ENCODE data around the gene CELF2.

GRCh38 chr10:11303361-11304170 is 285.9 kb downstream of the CELF2 start:
- no peak for TF ChIP-seq EZH2 (IDR thresholded peaks at IDR 0.05; ENCODE audit: borderline replicate concordance, insufficient read depth, low read length, poor library complexity, severe bottlenecking)
- TF ChIP-seq, protein P1, sequence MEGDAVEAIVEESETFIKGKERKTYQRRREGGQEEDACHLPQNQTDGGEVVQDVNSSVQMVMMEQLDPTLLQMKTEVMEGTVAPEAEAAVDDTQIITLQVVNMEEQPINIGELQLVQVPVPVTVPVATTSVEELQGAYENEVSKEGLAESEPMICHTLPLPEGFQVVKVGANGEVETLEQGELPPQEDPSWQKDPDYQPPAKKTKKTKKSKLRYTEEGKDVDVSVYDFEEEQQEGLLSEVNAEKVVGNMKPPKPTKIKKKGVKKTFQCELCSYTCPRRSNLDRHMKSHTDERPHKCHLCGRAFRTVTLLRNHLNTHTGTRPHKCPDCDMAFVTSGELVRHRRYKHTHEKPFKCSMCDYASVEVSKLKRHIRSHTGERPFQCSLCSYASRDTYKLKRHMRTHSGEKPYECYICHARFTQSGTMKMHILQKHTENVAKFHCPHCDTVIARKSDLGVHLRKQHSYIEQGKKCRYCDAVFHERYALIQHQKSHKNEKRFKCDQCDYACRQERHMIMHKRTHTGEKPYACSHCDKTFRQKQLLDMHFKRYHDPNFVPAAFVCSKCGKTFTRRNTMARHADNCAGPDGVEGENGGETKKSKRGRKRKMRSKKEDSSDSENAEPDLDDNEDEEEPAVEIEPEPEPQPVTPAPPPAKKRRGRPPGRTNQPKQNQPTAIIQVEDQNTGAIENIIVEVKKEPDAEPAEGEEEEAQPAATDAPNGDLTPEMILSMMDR (IDR thresholded peaks at IDR 0.05; ENCODE audit: poor library complexity, severe bottlenecking), result no peak
- TF ChIP-seq, protein P2, sequence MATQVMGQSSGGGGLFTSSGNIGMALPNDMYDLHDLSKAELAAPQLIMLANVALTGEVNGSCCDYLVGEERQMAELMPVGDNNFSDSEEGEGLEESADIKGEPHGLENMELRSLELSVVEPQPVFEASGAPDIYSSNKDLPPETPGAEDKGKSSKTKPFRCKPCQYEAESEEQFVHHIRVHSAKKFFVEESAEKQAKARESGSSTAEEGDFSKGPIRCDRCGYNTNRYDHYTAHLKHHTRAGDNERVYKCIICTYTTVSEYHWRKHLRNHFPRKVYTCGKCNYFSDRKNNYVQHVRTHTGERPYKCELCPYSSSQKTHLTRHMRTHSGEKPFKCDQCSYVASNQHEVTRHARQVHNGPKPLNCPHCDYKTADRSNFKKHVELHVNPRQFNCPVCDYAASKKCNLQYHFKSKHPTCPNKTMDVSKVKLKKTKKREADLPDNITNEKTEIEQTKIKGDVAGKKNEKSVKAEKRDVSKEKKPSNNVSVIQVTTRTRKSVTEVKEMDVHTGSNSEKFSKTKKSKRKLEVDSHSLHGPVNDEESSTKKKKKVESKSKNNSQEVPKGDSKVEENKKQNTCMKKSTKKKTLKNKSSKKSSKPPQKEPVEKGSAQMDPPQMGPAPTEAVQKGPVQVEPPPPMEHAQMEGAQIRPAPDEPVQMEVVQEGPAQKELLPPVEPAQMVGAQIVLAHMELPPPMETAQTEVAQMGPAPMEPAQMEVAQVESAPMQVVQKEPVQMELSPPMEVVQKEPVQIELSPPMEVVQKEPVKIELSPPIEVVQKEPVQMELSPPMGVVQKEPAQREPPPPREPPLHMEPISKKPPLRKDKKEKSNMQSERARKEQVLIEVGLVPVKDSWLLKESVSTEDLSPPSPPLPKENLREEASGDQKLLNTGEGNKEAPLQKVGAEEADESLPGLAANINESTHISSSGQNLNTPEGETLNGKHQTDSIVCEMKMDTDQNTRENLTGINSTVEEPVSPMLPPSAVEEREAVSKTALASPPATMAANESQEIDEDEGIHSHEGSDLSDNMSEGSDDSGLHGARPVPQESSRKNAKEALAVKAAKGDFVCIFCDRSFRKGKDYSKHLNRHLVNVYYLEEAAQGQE (IDR thresholded peaks at IDR 0.05; ENCODE audit: borderline replicate concordance), result no peak
- TF ChIP-seq POLR2AphosphoS5 (IDR thresholded peaks at IDR 0.05), result no peak
